ENCODE measurements around the gene ADH7.

ADH7 gene

DNA sequence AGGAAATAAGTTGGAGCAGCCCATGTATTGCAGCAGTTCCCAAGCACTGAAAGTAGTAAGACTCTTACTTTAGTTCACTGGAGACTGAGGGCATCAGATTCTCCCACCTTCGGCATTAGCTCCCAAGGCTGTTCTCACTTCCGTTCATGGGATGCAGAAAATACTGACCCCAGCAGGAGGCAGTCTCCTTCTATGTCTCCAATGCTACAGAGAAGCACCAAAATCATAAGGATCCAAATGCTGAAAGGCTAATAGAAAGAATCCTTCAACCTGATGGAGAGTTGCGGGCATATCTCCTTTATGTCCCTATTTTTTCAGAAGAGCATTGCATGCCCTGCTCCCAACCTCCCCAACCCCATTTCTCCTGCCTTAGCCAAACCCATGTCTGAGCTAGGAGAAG is 32.4 kb downstream of the ADH7 start:
- H3K9me3 ChIP-seq (ENCODE audit: control insufficient read depth, insufficient read depth, low read depth, low read length) = no peaks in the 10 kb centered on the region
- TF ChIP-seq ZNF610 (tag by site-specific recombination; IDR thresholded peaks at IDR 0.05; ENCODE audit: borderline replicate concordance) (no peak), ZNF211 (tag by site-specific recombination; IDR thresholded peaks at IDR 0.05; ENCODE audit: low read depth) (no peak), YY1 (tag by site-specific recombination; IDR thresholded peaks at IDR 0.05) (no peak), ZNF248 (tag by site-specific recombination; IDR thresholded peaks at IDR 0.05) (no peak), ZNF184 (tag by site-specific recombination; IDR thresholded peaks at IDR 0.05) (no peak), ZNF354C (tag by site-specific recombination; IDR thresholded peaks at IDR 0.05; ENCODE audit: borderline replicate concordance, low read depth) (no peak), ZNF670 (tag by site-specific recombination; IDR thresholded peaks at IDR 0.05; ENCODE audit: low read depth) (no peak)
- TF ChIP-seq, protein P1, sequence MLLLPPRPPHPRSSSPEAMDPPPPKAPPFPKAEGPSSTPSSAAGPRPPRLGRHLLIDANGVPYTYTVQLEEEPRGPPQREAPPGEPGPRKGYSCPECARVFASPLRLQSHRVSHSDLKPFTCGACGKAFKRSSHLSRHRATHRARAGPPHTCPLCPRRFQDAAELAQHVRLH (tag by site-specific recombination; IDR thresholded peaks at IDR 0.05) = no peak
- TF ChIP-seq, protein P2, sequence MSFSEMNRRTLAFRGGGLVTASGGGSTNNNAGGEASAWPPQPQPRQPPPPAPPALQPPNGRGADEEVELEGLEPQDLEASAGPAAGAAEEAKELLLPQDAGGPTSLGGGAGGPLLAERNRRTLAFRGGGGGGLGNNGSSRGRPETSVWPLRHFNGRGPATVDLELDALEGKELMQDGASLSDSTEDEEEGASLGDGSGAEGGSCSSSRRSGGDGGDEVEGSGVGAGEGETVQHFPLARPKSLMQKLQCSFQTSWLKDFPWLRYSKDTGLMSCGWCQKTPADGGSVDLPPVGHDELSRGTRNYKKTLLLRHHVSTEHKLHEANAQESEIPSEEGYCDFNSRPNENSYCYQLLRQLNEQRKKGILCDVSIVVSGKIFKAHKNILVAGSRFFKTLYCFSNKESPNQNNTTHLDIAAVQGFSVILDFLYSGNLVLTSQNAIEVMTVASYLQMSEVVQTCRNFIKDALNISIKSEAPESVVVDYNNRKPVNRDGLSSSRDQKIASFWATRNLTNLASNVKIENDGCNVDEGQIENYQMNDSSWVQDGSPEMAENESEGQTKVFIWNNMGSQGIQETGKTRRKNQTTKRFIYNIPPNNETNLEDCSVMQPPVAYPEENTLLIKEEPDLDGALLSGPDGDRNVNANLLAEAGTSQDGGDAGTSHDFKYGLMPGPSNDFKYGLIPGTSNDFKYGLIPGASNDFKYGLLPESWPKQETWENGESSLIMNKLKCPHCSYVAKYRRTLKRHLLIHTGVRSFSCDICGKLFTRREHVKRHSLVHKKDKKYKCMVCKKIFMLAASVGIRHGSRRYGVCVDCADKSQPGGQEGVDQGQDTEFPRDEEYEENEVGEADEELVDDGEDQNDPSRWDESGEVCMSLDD (tag by site-specific recombination; IDR thresholded peaks at IDR 0.05) = no peak
- H3K4me3 ChIP-seq (ENCODE audit: low read depth, low read length) = no peak overlapping the region
- H3K27ac ChIP-seq (ENCODE audit: extremely low read depth, low read depth, low read length) = no peak overlapping the region
- CTCF ChIA-PET = interaction anchor here (0.6 to 2.9 kb wide), 5 partner anchors 9 to 406 kb away, joined by 3 to 15 read pairs (median 4); no protein-coding TSS in a partner anchor
- H3K36me3 ChIP-seq (ENCODE audit: control insufficient read depth in 2 of 2, insufficient read depth in 1 of 2, low read length in 2 of 2) = no peaks in the 10 kb centered on the region
- H3K4me1 ChIP-seq (ENCODE audit: control insufficient read depth, insufficient read depth, low read length) = no peaks in the 10 kb centered on the region
- POLR2A ChIA-PET = no interaction called here

DNA sequence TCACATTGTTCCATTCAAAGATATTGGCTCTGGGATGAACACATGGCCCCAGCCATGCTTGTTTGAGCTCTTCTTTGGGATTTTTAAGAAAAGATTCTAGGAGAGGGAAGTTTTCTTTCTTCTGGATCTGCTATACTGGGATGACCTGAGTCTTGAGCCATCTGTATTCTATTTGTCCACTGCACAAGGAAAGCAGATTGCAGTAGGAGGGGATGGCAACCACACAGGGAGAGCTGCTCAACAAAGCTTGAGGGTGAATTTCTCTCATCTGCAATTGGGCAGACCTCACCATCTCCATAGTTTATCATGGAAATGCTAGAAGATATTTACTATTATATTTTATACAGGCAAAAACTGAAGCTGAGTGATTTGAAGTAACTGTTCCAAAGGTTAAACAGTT is 34.3 kb downstream of the ADH7 start:
- Histone ChIP-seq H3K36me3 (ENCODE audit: control insufficient read depth in 2 of 2, insufficient read depth in 1 of 2, low read length in 2 of 2) (no peaks in the 10 kb centered on the region), H3K4me1 (ENCODE audit: control insufficient read depth, insufficient read depth, low read length) (no peaks in the 10 kb centered on the region), H3K9me3 (ENCODE audit: control insufficient read depth, insufficient read depth, low read depth, low read length) (no peaks in the 10 kb centered on the region), H3K4me3 (ENCODE audit: low read depth, low read length) (no peak overlapping the region), H3K27ac (ENCODE audit: extremely low read depth, low read depth, low read length) (no peak overlapping the region)
- POLR2A ChIA-PET = no interaction called here
- CTCF ChIA-PET = no interaction called here
- TF ChIP-seq ZNF292 (tag by site-specific recombination; IDR thresholded peaks at IDR 0.05; ENCODE audit: borderline replicate concordance, low read depth) = no peak
- TF ChIP-seq ZNF140 (tag by site-specific recombination; IDR thresholded peaks at IDR 0.05) = no peak
- no peak for TF ChIP-seq HOXD13 (CRISPR knock-in tag; IDR thresholded peaks at IDR 0.05; ENCODE audit: borderline replicate concordance)

DNA sequence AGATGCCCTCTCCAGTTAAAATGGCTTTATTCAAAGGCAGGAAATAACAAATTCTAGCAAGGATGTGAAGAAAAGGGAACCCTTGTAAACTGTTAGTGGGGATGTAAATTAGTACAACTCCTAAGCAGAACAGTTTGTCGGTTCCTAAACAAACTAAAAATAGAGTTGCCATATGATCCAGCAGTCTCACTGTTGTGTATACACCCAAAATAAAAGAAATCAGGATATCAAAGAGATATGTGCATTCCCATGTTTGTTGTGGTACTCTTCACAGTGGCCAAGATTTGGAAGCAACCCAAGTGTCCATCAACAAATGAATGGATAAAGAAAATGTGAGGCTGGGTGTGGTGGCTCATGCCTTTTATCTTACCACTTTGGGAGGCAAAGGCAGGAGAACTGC is 36.1 kb downstream of the ADH7 start:
- POLR2A ChIA-PET = no interaction called here
- H3K4me3 ChIP-seq (ENCODE audit: low read depth, low read length) = no peak overlapping the region
- CTCF ChIA-PET = no interaction called here
- TF ChIP-seq, protein P3, sequence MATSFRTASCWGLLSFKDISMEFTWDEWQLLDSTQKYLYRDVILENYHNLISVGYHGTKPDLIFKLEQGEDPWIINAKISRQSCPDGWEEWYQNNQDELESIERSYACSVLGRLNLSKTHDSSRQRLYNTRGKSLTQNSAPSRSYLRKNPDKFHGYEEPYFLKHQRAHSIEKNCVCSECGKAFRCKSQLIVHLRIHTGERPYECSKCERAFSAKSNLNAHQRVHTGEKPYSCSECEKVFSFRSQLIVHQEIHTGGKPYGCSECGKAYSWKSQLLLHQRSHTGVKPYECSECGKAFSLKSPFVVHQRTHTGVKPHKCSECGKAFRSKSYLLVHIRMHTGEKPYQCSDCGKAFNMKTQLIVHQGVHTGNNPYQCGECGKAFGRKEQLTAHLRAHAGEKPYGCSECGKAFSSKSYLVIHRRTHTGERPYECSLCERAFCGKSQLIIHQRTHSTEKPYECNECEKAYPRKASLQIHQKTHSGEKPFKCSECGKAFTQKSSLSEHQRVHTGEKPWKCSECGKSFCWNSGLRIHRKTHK (tag by site-specific recombination; IDR thresholded peaks at IDR 0.05) = no peak
- TF ChIP-seq ZNF133 (tag by site-specific recombination; IDR thresholded peaks at IDR 0.05) (no peak), ZNF2 (tag by site-specific recombination; IDR thresholded peaks at IDR 0.05) (no peak), ZNF214 (tag by site-specific recombination; IDR thresholded peaks at IDR 0.05; ENCODE audit: borderline replicate concordance) (no peak), ZNF658 (tag by site-specific recombination; IDR thresholded peaks at IDR 0.05) (no peak)
- TF ChIP-seq, protein P4, sequence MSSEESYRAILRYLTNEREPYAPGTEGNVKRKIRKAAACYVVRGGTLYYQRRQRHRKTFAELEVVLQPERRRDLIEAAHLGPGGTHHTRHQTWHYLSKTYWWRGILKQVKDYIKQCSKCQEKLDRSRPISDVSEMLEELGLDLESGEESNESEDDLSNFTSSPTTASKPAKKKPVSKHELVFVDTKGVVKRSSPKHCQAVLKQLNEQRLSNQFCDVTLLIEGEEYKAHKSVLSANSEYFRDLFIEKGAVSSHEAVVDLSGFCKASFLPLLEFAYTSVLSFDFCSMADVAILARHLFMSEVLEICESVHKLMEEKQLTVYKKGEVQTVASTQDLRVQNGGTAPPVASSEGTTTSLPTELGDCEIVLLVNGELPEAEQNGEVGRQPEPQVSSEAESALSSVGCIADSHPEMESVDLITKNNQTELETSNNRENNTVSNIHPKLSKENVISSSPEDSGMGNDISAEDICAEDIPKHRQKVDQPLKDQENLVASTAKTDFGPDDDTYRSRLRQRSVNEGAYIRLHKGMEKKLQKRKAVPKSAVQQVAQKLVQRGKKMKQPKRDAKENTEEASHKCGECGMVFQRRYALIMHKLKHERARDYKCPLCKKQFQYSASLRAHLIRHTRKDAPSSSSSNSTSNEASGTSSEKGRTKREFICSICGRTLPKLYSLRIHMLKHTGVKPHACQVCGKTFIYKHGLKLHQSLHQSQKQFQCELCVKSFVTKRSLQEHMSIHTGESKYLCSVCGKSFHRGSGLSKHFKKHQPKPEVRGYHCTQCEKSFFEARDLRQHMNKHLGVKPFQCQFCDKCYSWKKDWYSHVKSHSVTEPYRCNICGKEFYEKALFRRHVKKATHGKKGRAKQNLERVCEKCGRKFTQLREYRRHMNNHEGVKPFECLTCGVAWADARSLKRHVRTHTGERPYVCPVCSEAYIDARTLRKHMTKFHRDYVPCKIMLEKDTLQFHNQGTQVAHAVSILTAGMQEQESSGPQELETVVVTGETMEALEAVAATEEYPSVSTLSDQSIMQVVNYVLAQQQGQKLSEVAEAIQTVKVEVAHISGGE (tag by site-specific recombination; conservative IDR thresholded peaks at IDR 0.05; ENCODE audit: low read depth) = no peak
- TF ChIP-seq, protein P5, sequence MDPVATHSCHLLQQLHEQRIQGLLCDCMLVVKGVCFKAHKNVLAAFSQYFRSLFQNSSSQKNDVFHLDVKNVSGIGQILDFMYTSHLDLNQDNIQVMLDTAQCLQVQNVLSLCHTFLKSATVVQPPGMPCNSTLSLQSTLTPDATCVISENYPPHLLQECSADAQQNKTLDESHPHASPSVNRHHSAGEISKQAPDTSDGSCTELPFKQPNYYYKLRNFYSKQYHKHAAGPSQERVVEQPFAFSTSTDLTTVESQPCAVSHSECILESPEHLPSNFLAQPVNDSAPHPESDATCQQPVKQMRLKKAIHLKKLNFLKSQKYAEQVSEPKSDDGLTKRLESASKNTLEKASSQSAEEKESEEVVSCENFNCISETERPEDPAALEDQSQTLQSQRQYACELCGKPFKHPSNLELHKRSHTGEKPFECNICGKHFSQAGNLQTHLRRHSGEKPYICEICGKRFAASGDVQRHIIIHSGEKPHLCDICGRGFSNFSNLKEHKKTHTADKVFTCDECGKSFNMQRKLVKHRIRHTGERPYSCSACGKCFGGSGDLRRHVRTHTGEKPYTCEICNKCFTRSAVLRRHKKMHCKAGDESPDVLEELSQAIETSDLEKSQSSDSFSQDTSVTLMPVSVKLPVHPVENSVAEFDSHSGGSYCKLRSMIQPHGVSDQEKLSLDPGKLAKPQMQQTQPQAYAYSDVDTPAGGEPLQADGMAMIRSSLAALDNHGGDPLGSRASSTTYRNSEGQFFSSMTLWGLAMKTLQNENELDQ (tag by site-specific recombination; IDR thresholded peaks at IDR 0.05; ENCODE audit: low read depth) = no peak
- TF ChIP-seq, protein P6, sequence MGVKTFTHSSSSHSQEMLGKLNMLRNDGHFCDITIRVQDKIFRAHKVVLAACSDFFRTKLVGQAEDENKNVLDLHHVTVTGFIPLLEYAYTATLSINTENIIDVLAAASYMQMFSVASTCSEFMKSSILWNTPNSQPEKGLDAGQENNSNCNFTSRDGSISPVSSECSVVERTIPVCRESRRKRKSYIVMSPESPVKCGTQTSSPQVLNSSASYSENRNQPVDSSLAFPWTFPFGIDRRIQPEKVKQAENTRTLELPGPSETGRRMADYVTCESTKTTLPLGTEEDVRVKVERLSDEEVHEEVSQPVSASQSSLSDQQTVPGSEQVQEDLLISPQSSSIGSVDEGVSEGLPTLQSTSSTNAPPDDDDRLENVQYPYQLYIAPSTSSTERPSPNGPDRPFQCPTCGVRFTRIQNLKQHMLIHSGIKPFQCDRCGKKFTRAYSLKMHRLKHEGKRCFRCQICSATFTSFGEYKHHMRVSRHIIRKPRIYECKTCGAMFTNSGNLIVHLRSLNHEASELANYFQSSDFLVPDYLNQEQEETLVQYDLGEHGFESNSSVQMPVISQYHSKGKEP (tag by site-specific recombination; IDR thresholded peaks at IDR 0.05) = no peak

More for the DNA sequence above, 36.1 kb downstream of the ADH7 start:
- no peaks in the 10 kb centered on the region for H3K36me3 ChIP-seq (ENCODE audit: control insufficient read depth in 2 of 2, insufficient read depth in 1 of 2, low read length in 2 of 2)
- no peaks in the 10 kb centered on the region for H3K9me3 ChIP-seq (ENCODE audit: control insufficient read depth, insufficient read depth, low read depth, low read length)
- no peak overlapping the region for H3K27ac ChIP-seq (ENCODE audit: extremely low read depth, low read depth, low read length)
- no peaks in the 10 kb centered on the region for H3K4me1 ChIP-seq (ENCODE audit: control insufficient read depth, insufficient read depth, low read length)
